Liver (tissue), 9 donors: ENCODE results near the gene TMTC1. TPM values are rescaled to one million over a fixed set of nuclear protein-coding genes. Genes with fewer than 3 reads are reported as not detected.

Source experiments
- DNase-seq: peaks from one replicate; pipeline ENCODE4 v3.0.0-alpha.2; 2017; ENCODE audit warnings: low spot score
- H3K27ac ChIP-seq, 2 donors: one replicate each; pipeline ENCODE4 v1.7.0; 2013; ENCODE audit warnings: inconsistent platforms in 2 of 2, low read length in 2 of 2, control low read depth in 1 of 2, low read depth in 1 of 2, mild to moderate bottlenecking in 1 of 2
- H3K27me3 ChIP-seq, 4 donors: one replicate each; pipeline versions ENCODE4 v1.6.1 to v1.7.0; 2013; ENCODE audit warnings: low read length in 3 of 4, inconsistent platforms in 1 of 4, mild to moderate bottlenecking in 1 of 4, moderate library complexity in 1 of 4; ENCODE audit not compliant: control insufficient read depth in 4 of 4, insufficient read depth in 4 of 4
- H3K36me3 ChIP-seq, 4 donors: one replicate each; pipeline versions ENCODE4 v1.6.1 to v1.7.0; 2013; ENCODE audit warnings: low read length in 3 of 4, mild to moderate bottlenecking in 3 of 4, low read depth in 1 of 4, moderate library complexity in 1 of 4; ENCODE audit not compliant: control insufficient read depth in 4 of 4, insufficient read depth in 3 of 4
- H3K4me1 ChIP-seq, 4 donors: one replicate each; pipeline versions ENCODE4 v1.6.1 to v1.7.0; 2013; ENCODE audit warnings: low read length in 3 of 4, mild to moderate bottlenecking in 3 of 4, moderate library complexity in 1 of 4; ENCODE audit not compliant: control insufficient read depth in 4 of 4, insufficient read depth in 4 of 4
- H3K4me3 ChIP-seq, 3 donors: one replicate each; pipeline versions ENCODE4 v1.6.1 to v1.7.0; 2013; ENCODE audit warnings: low read length in 3 of 3, control low read depth in 1 of 3, low read depth in 1 of 3, mild to moderate bottlenecking in 1 of 3
- H3K9ac ChIP-seq, 2 donors: one replicate each; pipeline ENCODE4 v1.7.0; 2013; ENCODE audit warnings: low read length in 2 of 2, mild to moderate bottlenecking in 2 of 2, moderate library complexity in 2 of 2, control low read depth in 1 of 2, low read depth in 1 of 2
- H3K9me3 ChIP-seq, 4 donors: one replicate each; pipeline versions ENCODE4 v1.6.1 to v1.7.0; 2013; ENCODE audit warnings: low read length in 3 of 4; ENCODE audit not compliant: control insufficient read depth in 4 of 4
- EGR1 ChIP-seq, 2 donors: IDR thresholded peaks; 2 replicates each; pipeline ENCODE4 v1.6.1; 2016 to 2018; ENCODE audit warnings: antibody characterized with exemption in 2 of 2, low read depth in 2 of 2
- FOXA1 ChIP-seq: IDR thresholded peaks from 2 replicates; pipeline ENCODE4 v1.6.1; 2016; ENCODE audit warnings: antibody characterized with exemption
- FOXA2 ChIP-seq: IDR thresholded peaks from 2 replicates; pipeline ENCODE4 v1.6.1; 2016; ENCODE audit warnings: antibody characterized with exemption
- GABPA ChIP-seq, 2 donors: IDR thresholded peaks in 1 of 2; conservative IDR thresholded peaks in 1 of 2; 2 replicates each; pipeline ENCODE4 v1.6.1; 2016; ENCODE audit warnings: antibody characterized with exemption in 2 of 2, mild to moderate bottlenecking in 1 of 2, moderate library complexity in 1 of 2
- HNF4A ChIP-seq, 2 donors: conservative IDR thresholded peaks; 2 replicates each; pipeline ENCODE4 v1.6.1; 2016; ENCODE audit warnings: antibody characterized with exemption in 2 of 2, mild to moderate bottlenecking in 2 of 2
- HNF4G ChIP-seq: IDR thresholded peaks from 2 replicates; pipeline ENCODE4 v1.6.1; 2016; ENCODE audit warnings: antibody characterized with exemption
- JUND ChIP-seq, 2 donors: IDR thresholded peaks; 2 replicates each; pipeline ENCODE4 v1.6.1; 2016; ENCODE audit warnings: antibody characterized with exemption in 2 of 2
- NR2F2 ChIP-seq: IDR thresholded peaks from 2 replicates; pipeline ENCODE4 v1.6.1; 2016; ENCODE audit warnings: antibody characterized with exemption
- RAD21 ChIP-seq, 2 donors: IDR thresholded peaks; 2 replicates each; pipeline ENCODE4 v1.6.1; 2016; ENCODE audit warnings: antibody characterized with exemption in 2 of 2, mild to moderate bottlenecking in 2 of 2
- RXRA ChIP-seq, 2 donors: IDR thresholded peaks; 2 replicates each; pipeline ENCODE4 v1.6.1; 2017 to 2018; ENCODE audit warnings: antibody characterized with exemption in 2 of 2, mild to moderate bottlenecking in 1 of 2
- SP1 ChIP-seq: IDR thresholded peaks from 2 replicates; pipeline ENCODE4 v1.6.1; 2018; ENCODE audit warnings: antibody characterized with exemption, mild to moderate bottlenecking
- TAF1 ChIP-seq: conservative IDR thresholded peaks from 2 replicates; pipeline ENCODE4 v1.6.1; 2016; ENCODE audit warnings: antibody characterized with exemption, mild to moderate bottlenecking
- YY1 ChIP-seq: IDR thresholded peaks from 2 replicates; pipeline ENCODE4 v1.6.1; 2016; ENCODE audit warnings: antibody characterized with exemption, mild to moderate bottlenecking
- WGBS: extraction: QIAGEN DNeasy Blood & Tissue Kit; methylation state at CpG from one replicate; pipeline ENCODE4 v1.1.7; 2013; 5-methylcytosine and 5-hydroxymethylcytosine counted together
- polyA plus RNA-seq, 2 donors: library from polyadenylated mRNA; stranded (reverse) in 1 of 2; unstranded in 1 of 2; fragments of 200-250 nt in 1 of 2; fragments of >200 nt in 1 of 2; fragmentation: Nextera tagmentation in 1 of 2; extraction: Ambion mirVana in 1 of 2; gene quantifications; one replicate each; pipeline versions ENCODE4 v1.2.1 to v1.2.3, GENCODE V29; 2013 to 2015
- total RNA-seq, 2 donors: library from RNA; depleted of rRNA; stranded (reverse); fragments of >200 nt; gene quantifications; one replicate each; pipeline ENCODE4 v1.2.3, GENCODE V29; 2014
- TF ChIP-seq, protein P1 (sequence below): IDR thresholded peaks from 2 replicates; pipeline ENCODE4 v1.6.1; 2016; ENCODE audit warnings: antibody characterized with exemption
- TF ChIP-seq, protein P2 (sequence below): IDR thresholded peaks from 2 replicates; pipeline ENCODE4 v1.6.1; 2016; ENCODE audit warnings: antibody characterized with exemption
- TF ChIP-seq, protein P3 (sequence below): IDR thresholded peaks from 2 replicates; pipeline ENCODE4 v1.6.1; 2016; ENCODE audit warnings: antibody characterized with exemption
- TF ChIP-seq, protein P4 (sequence below): fragments of 150-350 bp; IDR thresholded peaks from 2 replicates; pipeline ENCODE4 v1.5.1; 2017; ENCODE audit warnings: improper control_type of control experiment, low read depth, low read length; ENCODE audit not compliant: missing input control
- TF ChIP-seq, protein P5 (sequence below): IDR thresholded peaks from 2 replicates; pipeline ENCODE4 v1.6.1; 2016; ENCODE audit warnings: antibody characterized with exemption, mild to moderate bottlenecking
- donor health status: healthy.
- donor health status: healthy.
- donor health status: healthy.
- donor health status: healthy.
- donor health status: healthy.

TMTC1 gene
- total and polyA plus RNA-seq, 4 donors: 0.76 to 3.3 (median 2.1) TPM

DNA sequence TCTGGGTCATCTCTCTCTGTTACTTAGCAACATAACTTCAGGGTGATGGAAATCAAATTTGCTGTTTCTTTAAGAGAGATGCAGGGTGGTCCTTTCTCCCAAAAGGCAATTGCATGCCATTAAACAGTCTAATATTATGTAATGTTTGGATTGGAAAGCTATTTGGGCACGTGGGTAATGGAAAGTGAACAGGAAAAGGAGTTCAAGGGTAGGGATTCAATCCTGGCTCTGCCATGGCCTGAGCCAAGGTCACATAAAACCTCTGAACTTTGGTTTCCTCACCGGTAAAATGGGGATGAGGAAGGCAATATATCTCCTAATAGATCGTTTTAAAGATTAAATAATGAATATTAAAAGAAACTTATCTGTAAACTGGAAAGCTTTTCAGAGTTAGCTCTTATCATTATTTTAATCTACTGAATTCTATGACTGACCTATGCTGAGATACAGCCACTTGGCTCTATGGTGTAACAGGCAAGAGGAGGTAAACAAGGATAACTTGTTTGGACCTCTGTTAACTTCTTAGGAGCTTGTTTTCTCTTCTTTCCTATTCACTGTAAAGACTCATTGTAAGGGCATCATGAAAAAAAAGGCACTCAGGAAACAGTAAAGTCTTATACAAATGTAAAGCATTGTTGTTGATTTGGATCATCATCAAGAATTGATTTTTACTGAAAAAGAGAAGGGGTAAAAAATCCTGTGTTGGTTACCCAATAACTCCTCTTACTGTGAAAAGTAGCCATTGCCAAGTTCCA, 230.6 kb downstream of the TMTC1 start:
- Histone ChIP-seq H3K9ac (no peak overlapping the region), H3K27ac (no peak overlapping the region), H3K4me1 (peaks cover 0 to 7% (median 4%) of the 10 kb centered on the region in 4 donors), H3K4me3 (no peak overlapping the region), H3K36me3 (no peaks in the 10 kb centered on the region), H3K27me3 (no peaks in the 10 kb centered on the region), H3K9me3 (no peaks in the 10 kb centered on the region)
- 19% methylated on average over 3 of the region's 3 CpGs for WGBS
- TF ChIP-seq FOXA1: no peak
- peak; percentile 88 for TF ChIP-seq NR2F2
- TF ChIP-seq, protein P1, sequence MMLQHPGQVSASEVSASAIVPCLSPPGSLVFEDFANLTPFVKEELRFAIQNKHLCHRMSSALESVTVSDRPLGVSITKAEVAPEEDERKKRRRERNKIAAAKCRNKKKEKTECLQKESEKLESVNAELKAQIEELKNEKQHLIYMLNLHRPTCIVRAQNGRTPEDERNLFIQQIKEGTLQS: peak; percentile 52
- TF ChIP-seq RXRA (IDR thresholded peaks at IDR 0.05): peak; percentile 88 to 94
- TF ChIP-seq EGR1 (IDR thresholded peaks at IDR 0.05; ENCODE audit: low read depth in 2 of 2): peak; percentile 12 to 70
- TF ChIP-seq HNF4G: no peak
- TF ChIP-seq HNF4A (conservative IDR thresholded peaks at IDR 0.05): peak; percentile 83 to 90
- TF ChIP-seq, protein P2, sequence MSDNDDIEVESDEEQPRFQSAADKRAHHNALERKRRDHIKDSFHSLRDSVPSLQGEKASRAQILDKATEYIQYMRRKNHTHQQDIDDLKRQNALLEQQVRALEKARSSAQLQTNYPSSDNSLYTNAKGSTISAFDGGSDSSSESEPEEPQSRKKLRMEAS: peak; percentile 86
- TF ChIP-seq JUND (IDR thresholded peaks at IDR 0.05): peak in 1 of 2 donors; percentile 45
- TF ChIP-seq FOXA2: no peak
- TF ChIP-seq GABPA (IDR thresholded peaks at IDR 0.05 in 1 of 2, conservative IDR thresholded peaks at IDR 0.05 in 1 of 2): peak in 1 of 2 donors; percentile 36
- no peak for TF ChIP-seq TAF1
- TF ChIP-seq RAD21 (IDR thresholded peaks at IDR 0.05): peak; percentile 22 to 46
- TF ChIP-seq YY1: peak; percentile 62
- TF ChIP-seq, protein P3, sequence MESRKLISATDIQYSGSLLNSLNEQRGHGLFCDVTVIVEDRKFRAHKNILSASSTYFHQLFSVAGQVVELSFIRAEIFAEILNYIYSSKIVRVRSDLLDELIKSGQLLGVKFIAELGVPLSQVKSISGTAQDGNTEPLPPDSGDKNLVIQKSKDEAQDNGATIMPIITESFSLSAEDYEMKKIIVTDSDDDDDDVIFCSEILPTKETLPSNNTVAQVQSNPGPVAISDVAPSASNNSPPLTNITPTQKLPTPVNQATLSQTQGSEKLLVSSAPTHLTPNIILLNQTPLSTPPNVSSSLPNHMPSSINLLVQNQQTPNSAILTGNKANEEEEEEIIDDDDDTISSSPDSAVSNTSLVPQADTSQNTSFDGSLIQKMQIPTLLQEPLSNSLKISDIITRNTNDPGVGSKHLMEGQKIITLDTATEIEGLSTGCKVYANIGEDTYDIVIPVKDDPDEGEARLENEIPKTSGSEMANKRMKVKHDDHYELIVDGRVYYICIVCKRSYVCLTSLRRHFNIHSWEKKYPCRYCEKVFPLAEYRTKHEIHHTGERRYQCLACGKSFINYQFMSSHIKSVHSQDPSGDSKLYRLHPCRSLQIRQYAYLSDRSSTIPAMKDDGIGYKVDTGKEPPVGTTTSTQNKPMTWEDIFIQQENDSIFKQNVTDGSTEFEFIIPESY: peak; percentile 68
- TF ChIP-seq, protein P4, sequence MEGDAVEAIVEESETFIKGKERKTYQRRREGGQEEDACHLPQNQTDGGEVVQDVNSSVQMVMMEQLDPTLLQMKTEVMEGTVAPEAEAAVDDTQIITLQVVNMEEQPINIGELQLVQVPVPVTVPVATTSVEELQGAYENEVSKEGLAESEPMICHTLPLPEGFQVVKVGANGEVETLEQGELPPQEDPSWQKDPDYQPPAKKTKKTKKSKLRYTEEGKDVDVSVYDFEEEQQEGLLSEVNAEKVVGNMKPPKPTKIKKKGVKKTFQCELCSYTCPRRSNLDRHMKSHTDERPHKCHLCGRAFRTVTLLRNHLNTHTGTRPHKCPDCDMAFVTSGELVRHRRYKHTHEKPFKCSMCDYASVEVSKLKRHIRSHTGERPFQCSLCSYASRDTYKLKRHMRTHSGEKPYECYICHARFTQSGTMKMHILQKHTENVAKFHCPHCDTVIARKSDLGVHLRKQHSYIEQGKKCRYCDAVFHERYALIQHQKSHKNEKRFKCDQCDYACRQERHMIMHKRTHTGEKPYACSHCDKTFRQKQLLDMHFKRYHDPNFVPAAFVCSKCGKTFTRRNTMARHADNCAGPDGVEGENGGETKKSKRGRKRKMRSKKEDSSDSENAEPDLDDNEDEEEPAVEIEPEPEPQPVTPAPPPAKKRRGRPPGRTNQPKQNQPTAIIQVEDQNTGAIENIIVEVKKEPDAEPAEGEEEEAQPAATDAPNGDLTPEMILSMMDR: no peak
- TF ChIP-seq, protein P5, sequence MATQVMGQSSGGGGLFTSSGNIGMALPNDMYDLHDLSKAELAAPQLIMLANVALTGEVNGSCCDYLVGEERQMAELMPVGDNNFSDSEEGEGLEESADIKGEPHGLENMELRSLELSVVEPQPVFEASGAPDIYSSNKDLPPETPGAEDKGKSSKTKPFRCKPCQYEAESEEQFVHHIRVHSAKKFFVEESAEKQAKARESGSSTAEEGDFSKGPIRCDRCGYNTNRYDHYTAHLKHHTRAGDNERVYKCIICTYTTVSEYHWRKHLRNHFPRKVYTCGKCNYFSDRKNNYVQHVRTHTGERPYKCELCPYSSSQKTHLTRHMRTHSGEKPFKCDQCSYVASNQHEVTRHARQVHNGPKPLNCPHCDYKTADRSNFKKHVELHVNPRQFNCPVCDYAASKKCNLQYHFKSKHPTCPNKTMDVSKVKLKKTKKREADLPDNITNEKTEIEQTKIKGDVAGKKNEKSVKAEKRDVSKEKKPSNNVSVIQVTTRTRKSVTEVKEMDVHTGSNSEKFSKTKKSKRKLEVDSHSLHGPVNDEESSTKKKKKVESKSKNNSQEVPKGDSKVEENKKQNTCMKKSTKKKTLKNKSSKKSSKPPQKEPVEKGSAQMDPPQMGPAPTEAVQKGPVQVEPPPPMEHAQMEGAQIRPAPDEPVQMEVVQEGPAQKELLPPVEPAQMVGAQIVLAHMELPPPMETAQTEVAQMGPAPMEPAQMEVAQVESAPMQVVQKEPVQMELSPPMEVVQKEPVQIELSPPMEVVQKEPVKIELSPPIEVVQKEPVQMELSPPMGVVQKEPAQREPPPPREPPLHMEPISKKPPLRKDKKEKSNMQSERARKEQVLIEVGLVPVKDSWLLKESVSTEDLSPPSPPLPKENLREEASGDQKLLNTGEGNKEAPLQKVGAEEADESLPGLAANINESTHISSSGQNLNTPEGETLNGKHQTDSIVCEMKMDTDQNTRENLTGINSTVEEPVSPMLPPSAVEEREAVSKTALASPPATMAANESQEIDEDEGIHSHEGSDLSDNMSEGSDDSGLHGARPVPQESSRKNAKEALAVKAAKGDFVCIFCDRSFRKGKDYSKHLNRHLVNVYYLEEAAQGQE: peak; percentile 28
- peak; percentile 62 for TF ChIP-seq SP1
- DNase-seq: no peak
